PC-9 (cell line): ENCODE measurements around the gene PAM. TPM values are rescaled to one million over a fixed set of nuclear protein-coding genes. Genes with fewer than 3 reads are reported as not detected.

ENCODE experiments used
- BruUV-seq: library from RNA; stranded (reverse); fragments of 400-500 nt; replicated peaks from 2 replicates; lab custom pipeline; 2021; lab: Mats Ljungman, UMichigan
- CTCF ChIA-PET: fragments of 300-600 bp; sonication (Branson Sonifier 250); formaldehyde crosslinking; loops from one replicate; lab custom pipeline; 2022; ENCODE audit warnings: antibody characterized with exemption; lab: Charles Lee
- POLR2A ChIA-PET: fragments of 300-600 bp; sonication (Branson Sonifier 250); formaldehyde crosslinking; loops from one replicate; lab custom pipeline; 2022; ENCODE audit warnings: antibody characterized with exemption; ENCODE audit not compliant: unreplicated experiment; lab: Charles Lee
- DNase-seq, 2 experiments: peaks; one replicate each; pipeline versions ENCODE4 v3.0.0 to v3.0.0-alpha.2; 2015 to 2022; ENCODE audit warnings: mixed read lengths in 1 of 2
- H2AFZ ChIP-seq: fragments of 200-600 bp; sonication (generic); 2 replicates; pipeline ENCODE4 v1.8.1; 2017; ENCODE audit warnings: antibody characterized with exemption
- H3F3A ChIP-seq: fragments of 200-600 bp; sonication (generic); 2 replicates; pipeline ENCODE4 v1.8.1; 2017; ENCODE audit warnings: antibody characterized with exemption, mild to moderate bottlenecking, low read depth; ENCODE audit not compliant: insufficient read depth
- H3K27ac ChIP-seq: fragments of 200-600 bp; sonication (generic); 2 replicates; pipeline ENCODE4 v1.6.1; 2016; ENCODE audit warnings: mixed run types
- H3K27me3 ChIP-seq: fragments of 200-600 bp; sonication (generic); 2 replicates; pipeline ENCODE4 v1.6.1; 2016; ENCODE audit warnings: low read depth, mixed run types; ENCODE audit not compliant: insufficient read depth
- H3K36me3 ChIP-seq: fragments of 200-600 bp; sonication (generic); 2 replicates; pipeline ENCODE4 v1.6.1; 2016; ENCODE audit warnings: low read depth, mixed run types
- H3K4me1 ChIP-seq: fragments of 200-600 bp; sonication (generic); replicated peaks from 2 replicates; pipeline ENCODE4 v1.6.1; 2016; ENCODE audit warnings: mixed run types; ENCODE audit not compliant: insufficient read depth
- H3K4me2 ChIP-seq: fragments of 200-600 bp; sonication (generic); 2 replicates; pipeline ENCODE4 v1.6.1; 2017; ENCODE audit warnings: mixed run types
- H3K4me3 ChIP-seq: fragments of 200-600 bp; sonication (generic); 2 replicates; pipeline ENCODE4 v1.6.1; 2016; ENCODE audit warnings: mixed run types
- H3K79me2 ChIP-seq: fragments of 200-600 bp; sonication (generic); 2 replicates; pipeline ENCODE4 v1.6.1; 2017; ENCODE audit warnings: low read depth, mixed run types
- H3K9me2 ChIP-seq: fragments of 200-600 bp; sonication (generic); 2 replicates; pipeline ENCODE4 v1.8.1; 2017; ENCODE audit warnings: mild to moderate bottlenecking; ENCODE audit not compliant: insufficient read depth
- H3K9me3 ChIP-seq: fragments of 200-600 bp; sonication (generic); 2 replicates; pipeline ENCODE4 v1.8.1; 2016; ENCODE audit warnings: low read depth; ENCODE audit not compliant: insufficient read depth
- H4K20me1 ChIP-seq: fragments of 200-600 bp; sonication (generic); 2 replicates; pipeline ENCODE4 v1.8.1; 2017; ENCODE audit not compliant: insufficient read depth
- CTCF ChIP-seq: fragments of 200-600 bp; sonication (generic); conservative IDR thresholded peaks from 2 replicates; pipeline ENCODE4 v1.6.1; 2017; ENCODE audit warnings: mixed run types, antibody characterized with exemption, mild to moderate bottlenecking, moderate library complexity
- EZH2 ChIP-seq: fragments of 200-600 bp; sonication (generic); IDR thresholded peaks from 2 replicates; pipeline ENCODE4 v1.8.0; 2017; ENCODE audit warnings: antibody characterized with exemption, low read depth
- intact Hi-C: fragments of 100-400 bp; cut with micrococcal nuclease; formaldehyde crosslinking; loops from one replicate; pipeline ENCODE4 v1.10.0; 2022; ENCODE audit not compliant: unreplicated experiment
- total RNA-seq: library from RNA; stranded (reverse); gene quantifications from 2 replicates; pipeline ENCODE4 v1.2.3, GENCODE V29; 2021

Gene PAM
- total RNA-seq, 1 experiment from 2014 or later: 88.4 TPM

- H3K4me1 ChIP-seq: no peaks in the 10 kb centered on the region
- 0 out of 2 replicates have a peak, but pooled peaks cover 5% of the 10 kb centered on the region for H4K20me1 ChIP-seq
- no TSS peak for BruUV-seq
- H3K27ac ChIP-seq: no peak overlapping the region
- intact Hi-C loops: no loop called here
- TF ChIP-seq CTCF (no peak), EZH2 (no peak)
- no peaks in the 10 kb centered on the region for H3K9me3 ChIP-seq
- H2AFZ ChIP-seq: no peak overlapping the region
- no peaks in the 10 kb centered on the region for H3K79me2 ChIP-seq
- H3K4me2 ChIP-seq: no peak overlapping the region
- DNase-seq: no peak
- no peaks in the 10 kb centered on the region for H3F3A ChIP-seq
- H3K27me3 ChIP-seq: no peaks in the 10 kb centered on the region
- H3K9me2 ChIP-seq: no peaks in the 10 kb centered on the region
- ChIA-PET POLR2A (no interaction called here), CTCF (interaction anchor here (0.6 kb wide), 1 partner anchor 430 kb away, joined by 3 read pairs; no protein-coding TSS in a partner anchor)
- H3K4me3 ChIP-seq: no peak overlapping the region
- H3K36me3 ChIP-seq: no peaks in the 10 kb centered on the region
These were observed 38.9 kb downstream of the PAM start for GRCh38 chr5:102794047-102794446.

GRCh38 chr5:102794677-102795331 is 39.7 kb downstream of the PAM start:
- no peaks in the 10 kb centered on the region for H3K36me3 ChIP-seq
- peaks cover 5% of the 10 kb centered on the region; the same call in 1 of the 2 replicates for H4K20me1 ChIP-seq
- ChIA-PET CTCF (no interaction called here), POLR2A (no interaction called here)
- H3K9me3 ChIP-seq: no peaks in the 10 kb centered on the region
- BruUV-seq: no TSS peak
- H3F3A ChIP-seq: no peaks in the 10 kb centered on the region
- H2AFZ ChIP-seq: no peak overlapping the region
- intact Hi-C loops: no loop called here
- H3K4me1 ChIP-seq: no peaks in the 10 kb centered on the region
- H3K4me3 ChIP-seq: no peak overlapping the region
- no peaks in the 10 kb centered on the region for H3K9me2 ChIP-seq
- DNase-seq: no peak
- no peaks in the 10 kb centered on the region for H3K79me2 ChIP-seq
- TF ChIP-seq EZH2: no peak
- TF ChIP-seq CTCF: no peak
- no peaks in the 10 kb centered on the region for H3K27me3 ChIP-seq
- H3K27ac ChIP-seq: no peak overlapping the region
- no peak overlapping the region for H3K4me2 ChIP-seq

- no peaks in the 10 kb centered on the region for H3K4me1 ChIP-seq
- H3K36me3 ChIP-seq: no peaks in the 10 kb centered on the region
- ChIA-PET CTCF (no interaction called here), POLR2A (no interaction called here)
- no TSS peak for BruUV-seq
- no peak overlapping the region for H2AFZ ChIP-seq
- intact Hi-C loops: no loop called here
- H3K27me3 ChIP-seq: no peaks in the 10 kb centered on the region
- TF ChIP-seq EZH2 (no peak), CTCF (no peak)
- peaks cover 4% of the 10 kb centered on the region; the same call in 1 of the 2 replicates for H4K20me1 ChIP-seq
- no peak overlapping the region for H3K4me2 ChIP-seq
- DNase-seq: no peak
- no peak overlapping the region for H3K4me3 ChIP-seq
- no peaks in the 10 kb centered on the region for H3K79me2 ChIP-seq
- H3K9me3 ChIP-seq: no peaks in the 10 kb centered on the region
- H3K9me2 ChIP-seq: no peaks in the 10 kb centered on the region
- H3K27ac ChIP-seq: no peak overlapping the region
- no peaks in the 10 kb centered on the region for H3F3A ChIP-seq
These were observed 40.4 kb downstream of the PAM start for GRCh38 chr5:102795526-102795925.
